T-helper 2 cell treated with Interferon-gamma antibody and Interleukin-4, amounts not matched to agents 5 μg/mL and 100 μg/mL, for 36 hours (primary cell): ENCODE results near the gene BMAL1.
A peak's percentile ranks its signal among the peaks of the same experiment; 100 is the strongest.

Experiments used
- DNase-seq: peaks from one replicate; pipeline ENCODE4 v3.0.0; 2021; ENCODE audit warnings: low spot score
- H3K27ac Mint-ChIP-seq: one replicate; pipeline ENCODE4 v1.8.0; 2021; ENCODE audit warnings: mild to moderate bottlenecking, mixed read lengths
- H3K27me3 Mint-ChIP-seq: one replicate; pipeline ENCODE4 v1.8.0; 2021; ENCODE audit warnings: low read depth, mixed read lengths
- H3K36me3 Mint-ChIP-seq: one replicate; pipeline ENCODE4 v1.8.0; 2021; ENCODE audit warnings: low read depth, mixed read lengths
- H3K4me1 Mint-ChIP-seq: one replicate; pipeline ENCODE4 v1.8.0; 2021; ENCODE audit warnings: low read depth, mixed read lengths
- H3K4me3 Mint-ChIP-seq: one replicate; pipeline ENCODE4 v1.8.0; 2022; ENCODE audit warnings: mild to moderate bottlenecking, moderate library complexity, mixed read lengths
- H3K9me3 Mint-ChIP-seq: one replicate; pipeline ENCODE4 v1.8.0; 2021; ENCODE audit warnings: mixed read lengths

BMAL1 gene

GRCh38 chr11:13276832-13277767, 490 bp upstream of the BMAL1 start:
- Mint-ChIP-seq H3K36me3 (peaks cover 2% of the 10 kb centered on the region), H3K27me3 (peaks cover 65% of the 10 kb centered on the region), H3K9me3 (no peaks in the 10 kb centered on the region), H3K4me3 (peak overlapping the region; percentile 97), H3K4me1 (peaks cover 32% of the 10 kb centered on the region), H3K27ac (peak overlapping the region; percentile 77)
- DNase-seq, result peak; percentile 98

- Mint-ChIP-seq H3K27ac (no peak overlapping the region), H3K9me3 (no peaks in the 10 kb centered on the region), H3K27me3 (peaks cover 52% of the 10 kb centered on the region), H3K36me3 (peaks cover 2% of the 10 kb centered on the region), H3K4me3 (peak overlapping the region; percentile 87), H3K4me1 (peaks cover 35% of the 10 kb centered on the region)
- no peak for DNase-seq
Observed at GRCh38 chr11:13278609-13279486, 1.3 kb downstream of the BMAL1 start.

- H3K27me3 Mint-ChIP-seq, result peaks cover 46% of the 10 kb centered on the region
- no peak for DNase-seq
- H3K4me1 Mint-ChIP-seq, result peaks cover 35% of the 10 kb centered on the region
- no peak overlapping the region for H3K27ac Mint-ChIP-seq
- H3K9me3 Mint-ChIP-seq, result no peaks in the 10 kb centered on the region
- H3K36me3 Mint-ChIP-seq, result peaks cover 2% of the 10 kb centered on the region
- H3K4me3 Mint-ChIP-seq, result peak overlapping the region; percentile 87
Observed at GRCh38 chr11:13279487-13279834, 1.9 kb downstream of the BMAL1 start.

- peaks cover 2% of the 10 kb centered on the region for H3K36me3 Mint-ChIP-seq
- no peak for DNase-seq
- H3K27me3 Mint-ChIP-seq, result peaks cover 38% of the 10 kb centered on the region
- peaks cover 40% of the 10 kb centered on the region for H3K4me1 Mint-ChIP-seq
- no peaks in the 10 kb centered on the region for H3K9me3 Mint-ChIP-seq
- peak overlapping the region; percentile 87 for H3K4me3 Mint-ChIP-seq
- H3K27ac Mint-ChIP-seq, result no peak overlapping the region
Observed at GRCh38 chr11:13280092-13280722, 2.6 kb downstream of the BMAL1 start.

GRCh38 chr11:13280777-13281176, 3.2 kb downstream of the BMAL1 start:
- Mint-ChIP-seq H3K27ac (no peak overlapping the region), H3K4me3 (peak overlapping the region; percentile 27), H3K9me3 (no peaks in the 10 kb centered on the region), H3K36me3 (peaks cover 2% of the 10 kb centered on the region), H3K27me3 (peaks cover 32% of the 10 kb centered on the region), H3K4me1 (peaks cover 42% of the 10 kb centered on the region)
- DNase-seq, result no peak

GRCh38 chr11:13283636-13284035, 6.0 kb downstream of the BMAL1 start:
- Mint-ChIP-seq H3K27ac (no peak overlapping the region), H3K9me3 (no peaks in the 10 kb centered on the region), H3K27me3 (peaks cover 20% of the 10 kb centered on the region), H3K4me1 (peaks cover 47% of the 10 kb centered on the region), H3K4me3 (no peak overlapping the region), H3K36me3 (peaks cover 2% of the 10 kb centered on the region)
- no peak for DNase-seq

GRCh38 chr11:13284776-13285588, 7.4 kb downstream of the BMAL1 start:
- no peaks in the 10 kb centered on the region for H3K9me3 Mint-ChIP-seq
- no peak overlapping the region for H3K4me3 Mint-ChIP-seq
- no peaks in the 10 kb centered on the region for H3K36me3 Mint-ChIP-seq
- H3K4me1 Mint-ChIP-seq, result peaks cover 38% of the 10 kb centered on the region
- H3K27me3 Mint-ChIP-seq, result peaks cover 9% of the 10 kb centered on the region
- DNase-seq, result no peak
- H3K27ac Mint-ChIP-seq, result no peak overlapping the region

- Mint-ChIP-seq H3K36me3 (no peaks in the 10 kb centered on the region), H3K4me3 (no peak overlapping the region), H3K27me3 (no peaks in the 10 kb centered on the region), H3K27ac (no peak overlapping the region), H3K9me3 (no peaks in the 10 kb centered on the region), H3K4me1 (peaks cover 31% of the 10 kb centered on the region)
- no peak for DNase-seq
Observed at GRCh38 chr11:13286279-13286821, 8.8 kb downstream of the BMAL1 start.

- H3K36me3 Mint-ChIP-seq, result no peaks in the 10 kb centered on the region
- no peak overlapping the region for H3K27ac Mint-ChIP-seq
- H3K27me3 Mint-ChIP-seq, result no peaks in the 10 kb centered on the region
- peak; percentile 60 for DNase-seq
- peaks cover 29% of the 10 kb centered on the region for H3K4me1 Mint-ChIP-seq
- no peak overlapping the region for H3K4me3 Mint-ChIP-seq
- H3K9me3 Mint-ChIP-seq, result no peaks in the 10 kb centered on the region
Observed at GRCh38 chr11:13287036-13287435, 9.4 kb downstream of the BMAL1 start.

GRCh38 chr11:13287681-13288080, 10.1 kb downstream of the BMAL1 start:
- no peak for DNase-seq
- H3K4me1 Mint-ChIP-seq, result peaks cover 26% of the 10 kb centered on the region
- H3K4me3 Mint-ChIP-seq, result no peak overlapping the region
- H3K9me3 Mint-ChIP-seq, result no peaks in the 10 kb centered on the region
- H3K27ac Mint-ChIP-seq, result no peak overlapping the region
- no peaks in the 10 kb centered on the region for H3K27me3 Mint-ChIP-seq
- no peaks in the 10 kb centered on the region for H3K36me3 Mint-ChIP-seq

GRCh38 chr11:13288375-13289029, 10.9 kb downstream of the BMAL1 start:
- DNase-seq, result no peak
- Mint-ChIP-seq H3K4me1 (peaks cover 26% of the 10 kb centered on the region), H3K4me3 (no peak overlapping the region), H3K27ac (no peak overlapping the region), H3K36me3 (no peaks in the 10 kb centered on the region), H3K27me3 (no peaks in the 10 kb centered on the region), H3K9me3 (no peaks in the 10 kb centered on the region)

- no peak overlapping the region for H3K27ac Mint-ChIP-seq
- peaks cover 27% of the 10 kb centered on the region for H3K4me1 Mint-ChIP-seq
- no peaks in the 10 kb centered on the region for H3K27me3 Mint-ChIP-seq
- no peaks in the 10 kb centered on the region for H3K36me3 Mint-ChIP-seq
- no peaks in the 10 kb centered on the region for H3K9me3 Mint-ChIP-seq
- no peak overlapping the region for H3K4me3 Mint-ChIP-seq
- no peak for DNase-seq
Observed at GRCh38 chr11:13289081-13289480, 11.5 kb downstream of the BMAL1 start.
